Measurements from ENCODE around the gene GRAP.
"Not testable (repeated sequence)": the region's sequence is repeated elsewhere in the genome, so short reads cannot be mapped to it uniquely, and the experiment has no call there.

DNA sequence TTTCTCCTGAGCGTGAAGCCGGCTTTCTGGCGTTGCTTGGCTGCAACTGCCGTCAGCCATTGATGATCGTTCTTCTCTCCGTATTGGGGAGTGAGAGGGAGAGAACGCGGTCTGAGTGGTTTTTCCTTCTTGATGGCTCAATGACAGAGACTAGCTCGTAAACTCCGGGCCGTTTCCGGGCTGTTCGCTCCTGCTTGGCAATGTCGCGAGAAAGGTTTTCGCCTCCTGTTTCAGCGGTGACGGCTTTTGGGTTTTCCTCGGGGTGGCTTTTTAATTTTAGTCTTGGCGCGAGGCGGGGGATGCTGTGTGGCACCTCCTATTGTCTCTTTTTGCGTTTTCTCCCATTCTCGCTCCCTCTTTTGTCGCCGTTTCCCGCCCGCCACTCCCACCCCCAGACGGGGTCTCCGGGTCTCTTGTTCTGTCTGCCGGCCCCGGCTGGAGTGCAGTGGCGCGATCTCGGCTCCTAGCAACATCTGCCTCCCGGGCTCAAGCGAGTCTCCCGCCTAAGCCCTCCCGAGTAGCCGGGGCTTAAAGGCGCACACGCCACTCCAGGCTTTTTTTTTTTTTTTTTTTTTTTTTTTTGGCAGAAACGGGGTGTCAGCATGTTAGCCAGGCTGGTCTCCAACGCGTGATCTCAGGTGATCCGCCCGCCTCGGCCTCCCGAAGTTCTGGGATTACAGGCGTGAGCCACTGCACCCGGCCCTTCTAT, 15.4 kb upstream of the GRAP start:
- TF ChIP-seq CTCF, POLR2A (IDR thresholded peaks at IDR 0.05): not testable (repeated sequence)
